SH-SY5Y (cell line): ENCODE results near the gene LIPF.

Experiments used
- GATA2 ChIP-seq: IDR thresholded peaks from 2 replicates; pipeline ENCODE4 v1.6.1; 2011; ENCODE audit warnings: mild to moderate bottlenecking, low read depth, low read length
- GATA3 ChIP-seq: IDR thresholded peaks from 2 replicates; pipeline ENCODE4 v1.6.1; 2011; ENCODE audit warnings: low read depth, mild to moderate bottlenecking, low read length, moderate library complexity

DNA sequence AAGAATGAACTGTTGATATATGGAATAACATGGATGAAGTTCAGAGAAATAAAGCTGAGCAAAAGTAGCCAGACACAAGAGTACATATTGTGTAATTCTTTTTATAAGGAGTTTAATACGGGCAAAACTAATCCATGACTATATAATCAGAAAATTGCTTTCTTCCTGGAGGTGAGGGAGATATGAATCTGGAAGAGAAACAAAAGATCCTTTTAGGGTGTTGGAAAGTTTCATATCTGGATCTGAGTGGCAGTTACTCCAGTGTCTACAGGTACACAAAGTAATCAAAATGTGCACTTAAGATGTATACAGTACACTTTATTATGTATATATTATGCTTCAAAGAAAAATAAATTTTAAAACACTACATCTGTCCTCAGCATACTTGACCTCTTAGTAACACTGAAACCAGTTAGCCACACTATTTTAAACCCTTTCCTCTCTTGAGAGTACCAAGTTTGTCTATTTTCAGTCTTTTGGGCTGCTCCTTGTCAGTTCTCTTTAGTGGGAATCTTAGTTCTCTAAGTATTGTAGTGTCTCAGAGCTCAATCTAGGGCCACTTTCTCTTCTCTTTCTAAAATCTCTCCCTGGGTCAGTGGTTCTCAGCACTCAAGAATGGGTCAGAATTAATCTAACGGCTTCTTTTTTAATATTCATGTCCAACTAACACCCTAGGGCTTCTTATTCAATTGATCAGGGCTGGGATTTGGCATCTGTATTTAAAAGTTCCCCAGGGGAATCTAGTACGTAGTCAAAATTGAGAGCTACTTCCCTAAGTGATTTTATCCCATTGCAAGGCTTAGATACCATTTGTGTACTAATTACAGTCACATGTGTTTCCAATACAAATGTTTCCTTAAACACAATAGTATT, 4.3 kb upstream of the LIPF start:
- TF ChIP-seq GATA2 (no peak), GATA3 (no peak)
